T follicular helper cell (primary cell): ENCODE data around the gene VWA7.

Source experiments
- DNase-seq: peaks from one replicate; pipeline ENCODE4 v3.0.0-alpha.2; 2020; ENCODE audit warnings: low read depth

The VWA7 gene

DNA sequence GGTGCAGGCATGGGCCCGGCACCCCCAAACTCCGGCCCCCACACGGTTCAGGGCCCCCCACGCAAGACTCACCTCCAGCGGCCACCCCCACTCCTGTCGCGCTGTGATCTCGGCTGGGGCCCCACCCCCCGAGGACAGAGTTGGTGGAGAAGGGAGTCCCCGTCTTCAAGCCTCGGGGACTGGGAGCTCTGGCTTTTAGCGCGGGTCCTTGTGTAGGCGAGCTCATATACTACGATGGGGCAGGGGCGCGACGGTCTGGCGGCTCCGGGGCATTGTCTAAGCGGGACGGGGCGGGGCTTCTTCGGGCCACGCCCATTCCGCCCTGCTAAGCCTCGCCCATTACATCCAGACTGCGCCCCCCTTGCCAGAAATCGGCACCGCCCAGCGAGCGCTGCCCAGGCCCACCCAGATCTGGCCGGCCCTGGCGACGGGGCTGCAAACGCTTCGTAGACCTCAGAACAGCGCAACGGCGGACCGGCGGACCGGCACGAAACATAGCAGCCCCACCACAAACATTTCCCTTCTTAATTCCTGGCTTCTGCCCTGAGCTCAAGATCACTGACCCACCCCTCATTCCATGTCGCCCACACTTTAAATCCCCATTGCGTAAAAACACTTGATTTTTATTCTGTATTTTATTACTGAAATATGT is 47.0 kb downstream of the VWA7 start:
- peak; percentile 45 for DNase-seq

DNA sequence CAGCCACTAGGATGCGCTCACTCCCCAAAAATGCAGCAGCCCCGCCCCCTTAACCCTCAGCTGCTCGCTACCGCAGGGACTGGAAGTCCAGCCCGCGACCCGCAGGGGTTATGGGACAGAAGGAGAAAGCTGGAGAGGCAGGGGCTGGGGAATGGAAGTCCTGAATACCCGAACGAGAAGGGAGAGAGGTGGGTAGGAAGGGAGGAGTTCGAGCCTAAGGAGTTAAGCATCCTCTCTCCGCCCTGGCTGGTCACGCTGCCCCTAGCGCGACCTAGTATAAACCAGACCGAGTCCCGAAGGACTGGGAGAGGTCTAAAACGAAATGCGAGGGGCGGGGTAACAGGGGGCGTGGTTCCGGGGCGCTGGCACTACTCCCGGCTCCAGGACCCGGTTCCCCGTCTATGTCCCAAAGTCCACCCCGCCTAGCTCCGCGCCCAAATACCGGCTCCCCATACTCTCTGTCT is 47.6 kb downstream of the VWA7 start:
- peak; percentile 72 for DNase-seq

DNA sequence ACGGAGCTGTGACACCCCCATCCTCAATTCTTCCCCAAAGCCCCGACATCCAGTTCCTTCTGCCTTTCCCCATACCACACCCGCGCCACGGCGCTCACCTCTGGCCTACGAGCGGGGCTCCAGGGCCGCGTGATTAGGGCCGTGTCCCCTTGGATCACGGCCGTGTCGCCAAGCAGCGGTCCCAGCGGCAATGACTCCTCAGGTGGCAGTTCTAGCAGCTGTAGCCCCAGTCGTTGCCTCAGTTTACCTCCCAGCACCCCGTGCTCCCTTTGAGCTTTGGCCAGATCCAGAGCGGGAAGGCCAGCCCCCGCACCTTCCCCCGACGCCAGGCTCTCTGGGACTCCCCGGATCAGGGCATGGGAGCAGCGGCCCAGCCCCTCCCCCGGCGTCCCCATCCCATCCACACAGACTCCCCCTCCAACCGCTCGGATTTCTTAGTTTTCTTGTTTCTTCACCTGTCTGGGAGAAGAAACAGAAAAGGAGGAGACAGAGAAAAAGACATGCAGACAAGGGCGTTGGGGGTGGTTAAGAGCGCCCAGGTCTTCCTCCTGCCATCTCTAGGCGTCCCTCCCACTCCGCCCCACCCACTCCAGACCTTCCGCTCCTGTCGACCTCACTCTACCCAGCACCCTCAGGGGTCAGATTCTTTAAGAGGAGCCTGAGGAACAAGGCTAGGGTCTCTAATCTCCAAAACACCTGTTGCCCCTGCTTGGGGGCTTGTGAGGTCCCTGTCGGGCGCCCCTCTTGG is 48.2 kb downstream of the VWA7 start, which contains the start of gene DDAH2:
TSS of gene DDAH2 (minus strand) at position 533 of the 748 bp plus-strand sequence. CDS start at position 395, 138 bp downstream.
- DNase-seq, result no peak

DNA sequence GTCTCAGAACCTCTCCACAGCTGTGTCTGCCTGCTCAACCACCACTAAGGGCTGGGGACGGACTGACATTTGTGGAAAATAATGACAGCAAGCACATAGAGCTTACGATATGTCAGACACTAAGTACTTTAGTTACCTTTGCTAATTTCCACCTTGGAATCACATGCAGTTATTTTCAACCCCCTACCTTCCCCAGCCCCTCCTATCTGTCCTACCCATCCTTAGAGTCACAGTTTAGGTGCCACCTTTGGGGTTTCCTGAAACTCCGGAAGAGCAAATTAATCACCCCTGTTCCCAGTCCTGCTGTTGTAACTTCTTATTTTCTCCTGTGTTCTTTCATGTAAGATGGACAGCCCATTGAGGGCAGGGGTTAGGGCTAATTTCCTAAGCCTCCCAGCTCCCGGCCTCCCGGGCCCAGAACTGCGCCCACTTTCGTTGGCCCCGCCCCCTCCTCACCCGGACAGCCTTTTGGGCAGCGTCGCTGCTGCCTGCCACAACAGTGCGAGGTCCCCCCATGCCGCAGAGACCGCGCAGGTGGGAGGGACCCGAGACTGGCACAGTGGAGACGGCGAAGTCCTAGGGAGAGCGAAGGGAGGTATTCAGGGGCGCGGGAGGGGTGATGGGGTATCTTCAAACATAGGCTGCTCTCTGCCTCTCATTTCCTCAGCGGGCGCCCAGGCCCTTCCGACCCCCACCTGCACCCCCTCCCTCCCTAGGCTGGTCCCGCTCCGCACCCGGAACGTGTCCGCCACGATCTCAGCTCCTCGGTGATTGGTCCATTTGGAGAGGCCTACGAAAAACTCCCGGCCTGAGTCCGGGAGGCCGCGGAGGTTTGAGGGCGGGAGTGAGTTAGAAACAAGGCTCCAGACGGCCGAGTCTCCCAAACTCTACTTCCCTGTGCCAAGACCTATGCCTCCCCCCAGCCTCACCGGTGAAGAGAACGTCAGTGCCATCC is 49.1 kb downstream of the VWA7 start:
- no peak for DNase-seq

DNA sequence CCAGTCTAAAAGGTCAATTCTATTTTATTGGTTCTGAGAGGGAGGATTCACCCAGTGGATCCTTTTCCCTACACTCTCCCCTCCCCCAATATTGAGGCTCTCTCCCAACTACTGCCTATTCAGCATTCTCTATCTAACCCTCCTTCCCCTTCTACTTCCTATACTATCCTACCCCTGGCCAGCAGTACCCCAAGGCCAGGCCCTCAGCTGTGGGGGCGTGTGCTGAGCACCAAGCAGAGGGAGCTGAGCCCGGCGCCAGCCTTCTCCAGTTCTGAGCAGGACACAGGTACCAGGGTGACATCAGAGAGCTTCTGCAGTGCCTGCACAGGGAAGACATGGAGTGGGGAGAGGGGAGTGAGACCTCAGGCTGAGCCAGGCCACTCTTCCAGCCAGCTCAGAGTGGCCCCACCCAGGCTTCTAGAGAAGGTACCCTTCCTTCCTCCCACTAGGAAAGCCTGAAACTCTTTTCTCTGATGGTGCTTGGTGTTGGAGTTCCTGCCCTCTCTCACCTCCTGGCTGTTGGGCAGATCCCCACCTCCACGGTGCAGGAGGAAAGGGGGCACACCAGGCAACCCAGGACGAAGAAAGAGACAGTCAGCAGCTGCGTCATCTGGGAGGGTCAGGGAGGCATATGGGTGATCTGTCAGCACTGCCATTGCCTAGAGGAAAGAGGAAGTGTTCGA is 50.0 kb downstream of the VWA7 start:
- DNase-seq, result no peak

DNA sequence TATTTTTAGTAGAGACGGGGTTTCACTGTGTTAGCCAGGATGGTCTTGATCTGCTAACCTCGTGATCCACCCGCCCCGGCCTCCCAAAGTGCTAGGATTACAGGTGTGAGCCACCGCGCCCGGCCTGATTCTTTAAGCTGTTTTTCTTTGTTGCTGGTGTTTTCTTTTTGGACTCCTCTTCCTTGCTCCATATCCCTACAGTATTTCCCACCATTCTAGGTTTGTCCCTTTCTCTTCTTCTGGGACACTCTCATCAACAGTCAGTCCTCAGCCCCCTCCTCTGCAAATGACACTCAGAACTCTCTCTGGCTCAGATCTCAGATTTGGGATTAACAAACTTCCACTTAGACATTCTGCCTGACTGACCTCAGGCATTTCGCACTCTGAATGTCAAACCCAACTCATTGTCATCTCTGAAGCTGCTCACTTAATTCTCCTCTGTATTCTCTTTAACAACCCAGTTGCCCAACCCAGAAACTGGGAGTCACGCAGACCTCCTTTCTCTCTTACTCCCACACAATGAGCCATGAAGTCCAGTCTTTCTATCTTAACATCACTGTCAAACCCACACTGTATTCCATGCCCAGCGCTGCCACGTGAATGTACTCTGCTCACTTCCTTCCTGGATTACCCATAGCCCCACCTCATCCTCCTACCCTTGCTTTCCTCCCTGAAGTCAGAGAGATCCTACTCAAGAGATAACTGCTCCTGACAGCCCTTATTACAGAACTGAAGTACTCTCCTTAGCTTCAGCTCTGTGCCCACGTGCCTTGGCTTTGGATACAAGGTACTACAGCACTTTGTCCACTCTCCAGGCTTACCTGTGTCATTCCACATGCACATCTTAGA is 51.4 kb downstream of the VWA7 start:
- DNase-seq, result no peak

DNA sequence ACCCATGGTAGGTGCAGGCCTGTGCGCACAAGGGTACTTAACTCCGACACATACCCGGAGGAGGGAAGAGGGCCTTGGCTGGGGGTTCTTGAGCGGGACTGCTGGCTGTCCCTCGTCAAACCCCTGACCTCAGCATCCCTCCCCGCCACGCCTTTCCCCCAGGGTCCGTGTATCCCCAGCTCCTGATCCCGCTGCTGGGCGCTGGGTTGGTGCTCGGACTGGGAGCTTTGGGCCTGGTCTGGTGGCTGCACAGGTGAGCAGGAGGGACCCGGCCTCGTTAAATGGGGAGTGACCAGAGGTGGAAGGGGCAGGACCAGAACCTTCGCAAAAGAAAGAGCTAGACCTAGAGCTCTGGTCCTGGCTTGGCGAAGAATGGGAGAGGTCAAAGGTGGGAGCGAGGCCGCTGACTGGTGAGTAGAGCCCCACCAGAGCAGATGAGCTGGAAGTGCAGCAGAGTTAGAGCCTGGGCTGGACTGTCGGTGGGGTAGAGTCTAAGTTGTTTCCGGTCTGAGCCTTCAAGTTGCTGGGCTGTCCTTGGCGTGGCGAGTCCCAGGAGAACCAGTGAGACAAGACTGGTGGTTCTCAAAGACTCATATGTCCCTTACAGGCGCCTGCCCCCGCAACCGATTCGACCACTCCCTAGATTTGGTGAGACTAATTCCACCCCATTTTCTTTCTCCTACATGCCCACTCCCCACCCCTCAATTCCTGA is 53.0 kb downstream of the VWA7 start:
- no peak for DNase-seq

DNA sequence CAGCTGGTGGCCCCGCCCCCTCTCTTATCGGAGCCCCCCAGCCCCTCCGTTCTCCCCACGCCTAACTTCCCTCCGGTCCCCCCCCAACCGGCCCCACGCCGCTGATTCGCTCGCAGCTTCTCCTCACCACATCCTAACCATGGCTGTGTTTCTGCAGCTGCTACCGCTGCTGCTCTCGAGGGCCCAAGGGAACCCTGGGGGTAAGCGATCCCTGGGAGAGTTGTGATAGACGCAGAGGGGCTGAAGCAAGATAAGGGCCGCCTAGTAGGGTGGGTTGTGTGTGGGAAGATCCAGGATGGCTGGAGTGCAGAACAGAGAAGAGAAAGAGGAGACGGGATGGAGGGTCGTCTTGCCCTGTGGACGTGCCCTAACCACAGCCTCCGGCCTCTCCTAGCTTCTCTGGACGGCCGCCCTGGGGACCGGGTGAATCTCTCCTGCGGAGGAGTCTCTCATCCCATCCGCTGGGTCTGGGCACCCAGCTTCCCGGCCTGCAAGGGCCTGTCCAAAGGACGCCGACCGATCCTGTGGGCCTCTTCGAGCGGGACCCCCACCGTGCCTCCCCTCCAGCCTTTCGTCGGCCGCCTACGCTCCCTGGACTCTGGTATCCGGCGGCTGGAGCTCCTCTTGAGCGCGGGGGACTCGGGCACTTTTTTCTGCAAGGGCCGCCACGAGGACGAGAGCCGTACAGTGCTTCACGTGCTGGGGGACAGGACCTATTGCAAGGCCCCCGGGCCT is 53.7 kb downstream of the VWA7 start, which contains the start of gene MPIG6B:
TSS of gene MPIG6B (plus strand) at position 129 of the 735 bp plus-strand sequence. CDS start at position 140, 11 bp downstream.
- DNase-seq, result no peak

DNA sequence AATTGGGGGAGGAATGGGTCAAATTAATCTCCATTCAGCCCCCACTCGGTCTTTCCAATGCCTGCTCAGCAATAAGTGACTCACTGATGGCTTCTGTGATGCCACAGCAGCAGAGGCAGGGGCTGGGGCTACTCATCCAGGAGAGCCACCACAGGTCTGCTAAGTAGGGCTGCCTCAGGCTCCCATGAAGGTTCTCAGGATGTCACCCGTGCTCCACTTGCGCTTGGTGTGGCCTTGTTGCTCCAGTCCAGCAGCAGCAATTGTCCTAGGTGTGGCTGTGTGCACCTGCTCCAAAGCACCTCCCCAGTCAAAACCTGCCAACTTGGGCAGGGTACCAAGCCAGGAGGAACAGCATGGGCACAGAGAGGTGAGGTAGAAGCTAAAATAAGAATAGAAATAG is 55.0 kb downstream of the VWA7 start:
- no peak for DNase-seq

DNA sequence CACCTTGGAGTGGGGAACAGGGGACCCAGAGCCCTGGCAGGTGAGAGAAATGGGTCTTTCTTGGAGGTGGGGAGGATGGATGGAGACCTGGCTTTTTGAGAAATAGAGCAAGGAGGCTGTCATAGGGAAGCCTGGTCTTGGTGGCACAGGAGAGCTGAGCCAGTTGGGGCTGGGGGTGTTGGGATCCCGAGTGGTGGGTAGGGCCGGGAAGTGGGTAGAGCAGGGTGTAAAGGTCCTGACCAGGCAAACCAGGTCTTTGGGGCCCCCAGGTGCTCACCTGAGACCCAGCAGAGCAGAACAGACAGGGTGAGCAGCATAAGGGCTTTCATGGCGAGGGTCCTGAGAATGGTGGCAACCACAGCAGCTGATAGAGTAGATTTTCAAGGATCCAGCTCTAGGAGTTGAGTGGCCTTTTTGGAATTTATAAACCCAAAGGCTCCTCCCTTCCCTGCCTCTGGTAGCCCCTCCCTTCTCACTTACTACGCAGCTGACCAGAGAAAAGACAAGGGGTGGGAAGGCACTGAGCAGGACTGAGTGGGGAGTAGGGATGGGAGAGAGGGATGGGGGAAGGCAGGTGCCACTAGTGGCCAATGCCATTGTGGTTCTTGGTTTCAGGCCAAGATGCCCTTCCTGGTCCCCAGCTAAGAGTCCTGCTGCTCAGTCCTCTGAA is 55.6 kb downstream of the VWA7 start, which contains the start of gene LY6G6C:
TSS of gene LY6G6C (minus strand) at position 396 of the 670 bp plus-strand sequence. CDS start at position 329, 67 bp downstream.
- no peak for DNase-seq

DNA sequence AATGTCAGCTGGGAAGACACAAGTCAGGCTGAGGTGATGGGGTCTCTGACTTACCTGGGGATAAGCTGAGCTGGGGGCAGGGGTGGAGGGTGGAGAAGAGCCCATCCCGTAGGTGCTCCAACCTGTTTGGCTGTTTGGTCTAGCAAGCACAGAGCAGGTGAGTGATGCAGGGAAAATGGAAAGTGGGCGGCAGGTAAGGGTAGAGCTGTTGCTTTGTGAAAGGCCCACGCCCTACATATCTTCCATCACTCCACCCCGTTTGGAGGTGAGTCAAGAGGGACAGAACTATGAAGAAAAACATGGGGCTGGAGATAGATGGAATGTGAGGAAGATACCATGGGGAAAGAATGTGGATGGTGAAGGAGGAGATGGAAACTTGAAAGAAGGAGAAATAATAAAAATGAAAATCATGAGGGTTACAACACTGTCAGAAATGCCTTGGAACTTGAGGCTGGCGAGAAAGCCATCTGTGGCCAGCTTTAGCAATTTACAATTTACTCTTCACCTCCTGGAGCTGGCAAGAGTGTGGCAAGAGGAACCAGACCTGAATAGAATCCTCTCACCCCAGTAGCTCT is 56.8 kb downstream of the VWA7 start:
- DNase-seq, result no peak

DNA sequence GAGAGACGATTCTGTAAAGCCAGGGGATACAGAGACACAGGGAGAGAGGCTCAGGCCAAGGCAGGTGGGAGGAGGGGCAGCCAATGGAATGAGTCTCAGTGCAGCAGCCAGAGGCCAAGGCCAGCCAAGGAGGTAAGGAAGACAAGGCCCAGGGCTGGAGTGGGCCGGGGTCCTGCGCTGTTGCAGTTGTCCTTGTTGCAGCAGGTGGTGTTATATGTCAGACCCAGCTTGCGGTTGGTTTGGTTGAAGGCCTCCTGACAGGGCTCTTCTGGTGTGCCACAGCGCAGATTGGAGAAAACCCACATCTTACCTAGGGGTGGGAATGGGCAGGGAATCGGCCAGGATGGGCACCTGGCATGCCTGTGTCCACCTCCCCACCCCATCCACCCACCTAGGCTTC is 58.1 kb downstream of the VWA7 start:
- no peak for DNase-seq

DNA sequence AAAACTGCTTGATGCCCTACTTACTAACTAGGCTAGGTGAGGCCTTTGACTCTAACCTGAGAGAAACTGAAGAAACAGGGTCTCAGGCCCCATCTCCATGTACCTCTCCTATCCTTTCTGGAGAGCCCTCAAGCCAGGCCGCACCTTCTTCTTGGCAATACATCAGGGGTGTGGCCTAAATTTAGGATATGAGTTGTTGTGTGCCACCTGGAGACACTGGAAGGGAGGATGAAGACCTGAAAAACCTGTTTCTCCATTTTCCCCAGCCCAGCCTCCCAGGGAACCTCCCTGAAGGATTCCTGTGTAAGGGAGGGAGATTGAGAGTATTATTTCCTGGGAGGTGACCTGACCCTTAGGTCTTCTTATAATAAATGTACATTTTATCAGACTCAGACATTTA is 58.9 kb downstream of the VWA7 start:
- DNase-seq, result no peak

DNA sequence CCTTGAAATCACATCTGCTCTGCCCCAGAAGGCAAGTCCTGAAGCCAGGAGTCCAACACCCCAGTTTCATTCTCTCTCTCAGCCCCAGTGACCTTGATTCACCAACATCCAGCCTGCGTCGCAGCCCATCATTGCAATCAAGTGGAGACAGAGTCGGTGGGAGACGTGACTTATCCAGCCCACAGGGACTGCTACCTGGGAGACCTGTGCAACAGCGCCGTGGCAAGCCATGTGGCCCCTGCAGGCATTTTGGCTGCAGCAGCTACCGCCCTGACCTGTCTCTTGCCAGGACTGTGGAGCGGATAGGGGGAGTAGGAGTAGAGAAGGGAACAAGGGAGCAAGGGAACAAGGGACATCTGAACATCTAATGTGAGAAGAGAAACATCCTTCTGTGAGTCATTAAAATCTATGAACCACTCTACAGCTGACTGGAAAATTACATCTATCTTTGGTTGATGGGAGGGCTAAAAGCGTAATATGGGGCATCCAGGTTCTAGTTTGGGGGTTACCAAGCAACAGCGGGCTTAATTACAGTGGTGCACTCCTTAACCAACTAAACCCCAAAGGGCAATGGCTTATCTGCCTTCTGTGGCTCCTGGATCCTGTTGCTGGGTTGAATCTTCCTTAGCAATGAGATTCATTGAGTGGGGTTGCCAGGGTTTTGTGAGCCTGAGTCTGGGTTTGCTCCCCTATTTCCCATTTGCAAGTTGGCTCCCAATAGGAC is 59.5 kb downstream of the VWA7 start:
- DNase-seq, result no peak
